NCI-H187 treated with DMSO at 0.1 percent for 48 hours (cell line): ENCODE data around the gene TEX12.
"Not testable (repeated sequence)": the region's sequence is repeated elsewhere in the genome, so short reads cannot be mapped to it uniquely, and the experiment has no call there.

Source experiments
- DNase-seq: peaks from one replicate; lab custom pipeline; 2025; lab: John Stamatoyannopoulos, UW

TEX12 gene

DNA sequence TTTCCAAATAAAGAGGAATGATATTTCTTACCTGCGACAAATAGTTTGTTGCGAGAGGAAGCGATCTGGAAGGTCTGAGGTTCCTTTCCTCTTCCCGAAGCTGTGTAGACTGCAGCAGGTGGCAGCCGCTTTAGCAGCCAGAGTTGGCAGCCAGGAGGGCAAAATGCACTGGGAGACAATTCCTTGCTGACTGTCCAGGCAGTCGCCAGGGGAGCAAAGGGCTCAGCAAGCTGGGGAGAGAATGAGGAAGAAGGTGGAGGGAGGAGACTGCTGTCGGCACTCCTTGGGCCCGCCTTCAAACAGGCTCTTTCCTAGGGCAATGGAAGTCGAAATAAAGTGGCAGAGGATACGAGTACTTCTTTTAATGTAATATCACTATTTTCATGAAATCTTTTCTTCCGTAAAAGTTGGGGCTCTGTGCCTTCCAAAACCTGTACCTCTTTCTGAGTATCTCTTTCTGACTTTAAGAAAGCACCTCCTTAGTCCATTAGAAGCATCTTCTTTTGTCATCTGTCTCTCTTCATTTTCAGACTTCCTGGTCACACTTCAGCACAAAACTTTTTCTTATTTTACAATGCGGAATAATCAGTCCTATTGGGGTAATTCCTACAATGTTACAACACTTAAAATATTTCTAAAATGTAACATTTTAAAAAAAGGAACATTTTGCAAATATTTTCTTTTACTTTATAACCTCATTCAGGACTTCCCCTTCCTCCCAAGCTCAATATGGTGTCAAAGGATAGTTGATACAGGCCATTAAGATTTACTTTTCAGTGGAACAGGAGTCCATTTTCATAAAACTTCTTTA is 3.1 kb upstream of the TEX12 start, which contains the start of gene IL18:
IL18 (minus strand) TSS at position 220 of the 811 bp plus-strand sequence. CDS start 9,041 bp downstream, outside the sequence.
- no peak for DNase-seq

GRCh38 chr11:112165049-112165448 is 2.1 kb upstream of the TEX12 start:
- DNase-seq: no peak

DNA sequence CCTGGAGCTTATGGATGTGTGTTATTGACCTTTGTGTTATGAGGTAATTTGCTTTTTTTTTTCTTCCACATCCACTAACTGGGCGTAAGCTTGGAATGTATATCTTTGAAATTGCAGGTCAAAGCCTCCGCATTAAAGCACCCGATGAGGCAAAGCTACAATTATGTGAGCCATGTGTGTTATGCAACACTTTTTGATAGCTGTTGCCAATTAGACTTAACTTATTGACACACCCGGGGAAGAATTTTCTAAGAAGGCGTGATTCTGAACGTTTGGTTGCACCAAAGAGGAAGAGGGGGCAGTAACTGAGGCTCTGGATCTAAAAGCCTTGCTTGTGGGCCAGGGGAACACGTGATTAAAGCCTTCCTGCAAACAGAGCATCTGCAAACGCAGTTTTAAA is 610 bp upstream of the TEX12 start:
- DNase-seq: no peak

DNA sequence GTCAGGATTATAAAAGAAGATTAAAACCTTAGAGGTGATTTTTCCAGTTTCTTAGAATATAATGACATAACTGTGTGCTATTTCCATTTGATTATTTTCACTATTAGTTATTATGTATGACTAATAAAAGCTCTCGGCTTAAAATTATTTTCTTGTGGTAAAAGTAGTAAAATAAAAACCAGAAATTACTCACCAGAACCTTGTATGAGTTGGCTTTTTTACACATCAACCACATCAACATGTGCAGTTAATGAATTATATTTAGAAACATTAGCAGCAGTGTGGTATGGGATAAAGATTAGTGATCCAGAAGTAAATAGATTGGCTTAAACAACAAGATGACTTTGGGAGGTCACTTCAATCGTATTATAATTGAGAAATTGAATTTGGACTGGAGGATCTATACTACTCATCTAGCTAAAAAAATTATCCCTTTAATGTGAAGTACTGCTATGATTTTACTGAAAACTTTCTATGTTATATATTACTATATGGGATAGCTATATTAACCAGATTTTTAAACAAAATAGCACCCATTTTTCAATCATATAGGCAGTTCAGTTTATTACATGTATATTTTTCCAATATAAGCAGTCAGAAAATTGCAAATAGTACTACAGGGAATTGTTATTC is 5.3 kb downstream of the TEX12 start:
- no peak for DNase-seq

- no peak for DNase-seq
These were observed 6.0 kb downstream of the TEX12 start for GRCh38 chr11:112173152-112173551.

DNA sequence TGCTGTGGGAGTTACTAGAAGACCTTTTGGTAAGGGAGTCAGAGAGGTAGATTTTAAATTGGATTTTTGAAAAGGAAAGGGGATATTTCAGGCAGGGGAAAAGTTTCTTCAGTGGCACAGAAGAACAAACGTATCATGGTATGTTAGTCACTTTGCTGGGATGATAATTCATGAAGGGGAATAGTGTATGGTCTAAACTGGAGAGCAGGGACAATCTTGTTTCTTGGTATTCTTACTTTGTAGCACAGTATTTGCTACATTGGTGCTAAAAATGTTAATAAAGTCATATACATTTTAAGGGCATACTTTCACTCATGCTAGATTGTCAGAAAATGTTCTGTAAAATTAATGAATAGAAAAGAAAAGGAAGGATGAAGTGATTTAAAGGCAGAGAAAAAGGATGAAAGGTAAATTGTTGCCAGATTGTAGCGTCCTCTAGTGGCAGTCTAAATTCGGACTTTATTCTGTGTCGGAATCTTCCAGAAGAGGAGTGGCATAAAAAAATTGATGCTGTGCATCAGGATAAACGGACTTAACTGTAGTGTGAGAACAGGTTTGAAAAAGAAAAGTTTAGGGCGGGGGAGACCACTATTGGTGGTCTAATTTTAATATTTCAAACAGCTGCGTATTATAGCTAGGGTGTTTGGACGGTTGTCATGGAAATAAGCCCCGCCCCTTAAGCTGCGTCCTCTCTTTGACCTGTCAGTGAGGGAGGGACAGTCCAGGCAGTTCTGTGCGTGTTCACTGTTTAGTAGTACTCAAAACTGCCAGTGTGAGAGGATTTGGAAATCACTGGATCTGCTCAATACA is 7.8 kb downstream of the TEX12 start, which contains the start of gene BCO2:
BCO2 (plus strand) TSS at position 724 of the 810 bp plus-strand sequence. CDS start 90 bp downstream, outside the sequence.
- no peak for DNase-seq

- no peak for DNase-seq
These were observed 8.4 kb downstream of the TEX12 start for GRCh38 chr11:112175599-112175952.

GRCh38 chr11:112176077-112176476 is 8.9 kb downstream of the TEX12 start:
- no peak for DNase-seq

DNA sequence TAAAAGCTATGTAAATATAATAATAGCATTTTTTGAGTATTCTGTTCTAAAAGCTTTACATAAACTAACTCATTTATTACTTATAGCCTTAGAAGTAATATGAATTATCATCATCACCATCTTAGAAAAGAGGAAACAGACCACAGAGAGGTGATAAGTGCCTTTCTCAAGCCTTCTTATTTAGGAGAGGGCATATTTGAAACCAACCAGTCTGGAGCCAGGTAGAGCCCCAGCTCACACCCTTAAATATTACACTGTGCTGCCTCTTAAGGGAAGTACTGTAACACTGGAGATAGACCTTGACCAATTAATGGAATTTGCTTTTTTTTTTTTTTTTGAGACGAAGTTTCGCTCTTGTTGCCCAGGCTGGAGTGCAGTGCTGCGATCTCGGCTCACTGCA is 10.4 kb downstream of the TEX12 start:
- DNase-seq: no peak

GRCh38 chr11:112178428-112178827 is 11.3 kb downstream of the TEX12 start:
- DNase-seq: no peak

GRCh38 chr11:112178936-112179335 is 11.8 kb downstream of the TEX12 start:
- no peak for DNase-seq

DNA sequence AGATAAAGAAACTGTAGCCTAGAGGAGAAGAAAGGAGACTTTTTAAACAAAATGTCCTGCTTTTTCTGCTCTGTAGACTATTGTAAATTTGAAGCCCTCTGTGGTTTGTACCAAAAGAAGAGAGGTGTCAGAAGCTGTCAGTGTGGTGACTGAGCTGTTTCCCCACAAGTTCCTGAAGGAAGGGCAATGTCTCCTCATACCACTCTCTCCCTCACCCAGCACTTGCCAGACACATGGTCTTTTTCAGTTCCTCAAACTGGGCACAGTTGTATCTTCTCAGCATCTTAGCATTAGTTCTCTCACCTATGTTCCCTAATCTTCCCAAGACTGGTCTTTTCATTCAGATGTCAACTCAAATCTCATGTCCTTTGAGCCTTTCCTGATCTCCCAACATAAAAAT is 12.4 kb downstream of the TEX12 start:
- DNase-seq: no peak

DNA sequence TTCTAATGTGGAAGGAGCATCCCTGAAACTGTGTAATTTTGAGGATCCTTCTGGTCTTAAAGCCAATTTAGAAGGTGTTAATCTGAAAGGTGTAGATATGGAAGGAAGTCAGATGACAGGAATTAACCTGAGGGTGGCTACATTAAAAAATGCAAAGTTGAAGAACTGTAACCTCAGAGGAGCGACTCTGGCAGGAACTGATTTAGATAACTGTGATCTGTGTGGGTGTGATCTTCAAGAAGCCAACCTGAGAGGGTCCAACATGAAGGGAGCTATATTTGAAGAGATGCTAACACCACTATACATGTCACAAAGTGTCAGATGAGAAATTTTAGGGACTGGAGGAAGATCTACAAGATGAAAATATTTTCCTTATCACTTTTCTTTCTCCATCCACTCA is 15.7 kb downstream of the TEX12 start:
- no peak for DNase-seq

- DNase-seq: no peak
These were observed 18.7 kb downstream of the TEX12 start for GRCh38 chr11:112185883-112186282.

GRCh38 chr11:112186304-112186703 is 19.1 kb downstream of the TEX12 start:
- no peak for DNase-seq

DNA sequence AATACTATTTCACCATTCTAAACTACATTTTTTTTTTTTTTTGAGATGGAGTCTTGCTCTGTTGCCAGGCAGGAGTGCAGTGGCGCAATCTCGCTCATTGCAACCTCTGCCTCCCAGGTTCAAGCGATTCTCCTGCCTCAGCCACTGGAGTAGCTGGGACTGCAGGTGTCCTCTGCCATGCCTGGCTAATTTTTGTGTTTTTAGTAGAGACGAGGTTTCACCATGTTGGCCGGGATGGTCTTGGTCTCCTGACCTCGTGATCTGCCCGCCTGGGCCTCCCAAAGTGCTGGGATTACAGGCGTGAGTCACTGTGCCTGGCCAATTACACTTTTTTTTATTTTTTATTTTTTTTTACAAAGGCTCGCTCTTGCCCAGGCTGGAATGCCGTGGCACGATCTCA is 27.9 kb downstream of the TEX12 start:
- not testable (repeated sequence) for DNase-seq

DNA sequence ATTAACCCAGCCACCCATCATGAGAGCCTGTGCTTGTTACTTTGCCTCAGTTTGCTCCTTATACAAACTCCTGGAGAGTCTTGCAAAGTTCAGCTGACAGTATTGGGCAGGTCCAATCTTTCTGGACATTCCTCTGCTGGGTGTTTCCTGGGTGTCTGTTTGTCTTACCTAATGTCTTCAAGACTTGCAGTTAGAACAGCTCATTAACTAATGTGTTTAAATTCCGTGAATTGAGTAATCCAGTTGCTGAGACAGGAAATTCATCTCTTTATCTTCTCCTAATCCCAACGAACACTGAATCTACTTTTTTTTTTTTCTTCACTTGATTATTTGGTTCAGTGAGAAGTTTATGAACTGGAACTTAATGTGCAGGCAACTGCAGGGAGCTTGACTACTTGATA is 28.8 kb downstream of the TEX12 start:
- DNase-seq: no peak

DNA sequence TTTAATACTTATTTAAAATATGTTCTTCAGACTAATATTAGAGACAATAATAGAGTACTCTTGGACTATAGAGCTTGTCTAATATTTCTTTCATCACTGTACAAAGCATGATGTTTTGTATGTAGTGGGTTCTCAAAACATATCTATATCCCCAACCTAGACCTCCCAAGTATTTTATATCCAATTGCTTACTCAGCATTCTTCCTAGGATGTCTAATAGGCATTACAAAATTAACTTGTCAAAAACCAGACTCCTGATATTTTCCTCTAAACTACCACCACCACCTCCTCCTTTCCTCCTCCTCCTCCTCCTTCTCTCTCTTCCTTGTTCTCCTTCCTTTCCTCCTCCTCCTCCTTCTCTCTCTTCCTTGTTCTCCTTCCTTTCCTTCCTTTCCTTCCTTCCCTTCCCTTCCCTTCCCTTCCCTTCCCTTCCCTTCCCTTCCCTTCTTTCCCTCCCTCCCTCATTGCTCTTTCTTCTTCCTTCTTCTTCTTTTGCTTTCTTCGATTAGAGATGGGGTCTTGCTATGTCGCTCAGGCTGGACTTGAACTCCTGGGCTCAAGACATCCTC is 29.4 kb downstream of the TEX12 start:
- DNase-seq: no peak

DNA sequence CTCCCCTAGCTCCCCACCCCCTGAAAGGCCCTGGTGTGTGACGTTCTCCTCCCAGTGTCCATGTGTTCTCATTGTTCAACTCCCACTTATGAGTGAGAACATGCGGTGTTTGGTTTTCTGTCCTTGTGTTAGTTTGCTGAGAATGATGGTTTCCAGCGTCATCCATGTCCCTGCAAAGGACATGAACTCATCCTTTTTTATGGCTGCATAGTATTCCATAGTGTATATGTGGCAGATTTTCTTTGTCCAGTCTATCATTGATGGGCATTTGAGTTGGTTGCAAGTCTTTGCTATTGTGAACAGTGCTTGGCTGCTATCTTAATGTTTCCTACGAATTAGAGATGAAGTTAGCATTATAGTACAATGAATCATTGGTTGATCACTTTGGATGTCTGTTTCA is 31.9 kb downstream of the TEX12 start:
- not testable (repeated sequence) for DNase-seq

GRCh38 chr11:112200252-112200651 is 33.1 kb downstream of the TEX12 start:
- no peak for DNase-seq

DNA sequence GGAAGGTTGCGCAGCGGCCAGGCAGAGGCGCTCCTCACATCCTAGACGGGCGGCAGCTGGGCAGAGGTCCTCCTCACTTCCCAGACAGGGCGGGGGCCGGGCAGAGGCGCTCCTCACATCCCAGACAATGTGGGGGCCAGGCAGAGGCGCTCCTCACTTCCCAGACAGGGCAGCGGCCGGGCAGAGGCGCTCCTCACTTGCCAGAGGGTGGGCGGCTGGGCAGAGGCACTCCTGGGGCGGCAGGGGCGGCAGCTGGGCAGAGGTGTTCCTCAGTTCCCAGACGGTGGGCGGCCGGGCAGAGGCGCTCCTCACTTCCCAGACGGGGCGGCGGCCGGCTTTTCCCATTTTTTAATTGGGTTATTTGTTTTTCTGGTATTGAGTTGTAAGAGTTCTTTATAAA is 38.9 kb downstream of the TEX12 start:
- DNase-seq: no peak

DNA sequence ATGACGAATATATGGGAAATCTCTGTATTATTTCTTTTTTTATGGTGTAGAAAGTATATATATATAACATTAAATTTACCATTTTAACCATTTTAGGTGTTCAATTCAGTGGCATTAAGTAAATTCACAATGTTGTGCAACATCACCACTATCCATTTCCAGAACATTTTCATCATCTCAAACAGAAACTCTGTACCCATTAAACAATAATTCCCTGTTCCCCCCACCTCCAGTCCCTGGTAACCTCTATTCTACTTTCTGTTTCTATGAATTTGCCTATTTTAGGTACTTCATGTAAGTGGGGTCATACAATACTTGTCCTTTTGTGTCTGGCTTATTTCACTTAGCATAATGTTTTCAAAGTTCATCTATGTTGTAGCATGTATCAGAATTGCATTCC is 43.7 kb downstream of the TEX12 start:
- no peak for DNase-seq
